Measurements from ENCODE around the gene ABCF1. TPM values are rescaled to one million over a fixed set of nuclear protein-coding genes. Genes with fewer than 3 reads are reported as not detected.
"Not testable (repeated sequence)": the region's sequence is repeated elsewhere in the genome, so short reads cannot be mapped to it uniquely, and the experiment has no call there.

Gene ABCF1
- total RNA-seq, 4 donors from 2014 or later: 39.0 to 60.8 (median 51.4) TPM

DNA sequence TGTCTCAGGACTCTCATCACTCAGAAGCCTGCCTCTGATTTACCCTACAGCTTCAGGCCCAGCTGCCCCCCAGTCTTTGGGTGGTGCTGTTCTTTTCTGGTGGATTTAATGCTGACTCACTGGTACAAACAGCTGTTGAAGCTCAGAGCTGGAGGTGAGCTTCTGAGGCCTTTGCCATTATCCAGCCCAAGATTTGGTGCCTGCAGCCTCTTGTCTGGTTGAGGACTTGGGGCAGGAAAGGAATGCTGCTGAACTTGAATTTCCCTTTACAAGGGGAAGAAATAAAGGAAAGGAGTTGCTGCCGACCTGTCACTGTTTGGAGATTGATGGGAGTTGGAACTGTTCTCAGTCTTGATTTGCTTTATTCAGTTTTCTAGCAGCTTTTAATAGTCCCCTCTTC is 19.8 kb downstream of the ABCF1 start:
- H3K27me3 ChIP-seq: no peaks in the 10 kb centered on the region
- peak overlapping the region; percentile 20 to 58 (median 47) for H3K27ac ChIP-seq (replicated peaks in 1 of 4)
- DNase-seq (ENCODE audit: extremely low spot score): no peak
- H3K4me1 ChIP-seq: peaks cover 0 to 12% (median 7%) of the 10 kb centered on the region in 4 donors
- TF ChIP-seq POLR2A (IDR thresholded peaks at IDR 0.05; ENCODE audit: low read depth): no peak
- TF ChIP-seq POLR2AphosphoS5 (IDR thresholded peaks at IDR 0.05): no peak
- TF ChIP-seq, protein P1, sequence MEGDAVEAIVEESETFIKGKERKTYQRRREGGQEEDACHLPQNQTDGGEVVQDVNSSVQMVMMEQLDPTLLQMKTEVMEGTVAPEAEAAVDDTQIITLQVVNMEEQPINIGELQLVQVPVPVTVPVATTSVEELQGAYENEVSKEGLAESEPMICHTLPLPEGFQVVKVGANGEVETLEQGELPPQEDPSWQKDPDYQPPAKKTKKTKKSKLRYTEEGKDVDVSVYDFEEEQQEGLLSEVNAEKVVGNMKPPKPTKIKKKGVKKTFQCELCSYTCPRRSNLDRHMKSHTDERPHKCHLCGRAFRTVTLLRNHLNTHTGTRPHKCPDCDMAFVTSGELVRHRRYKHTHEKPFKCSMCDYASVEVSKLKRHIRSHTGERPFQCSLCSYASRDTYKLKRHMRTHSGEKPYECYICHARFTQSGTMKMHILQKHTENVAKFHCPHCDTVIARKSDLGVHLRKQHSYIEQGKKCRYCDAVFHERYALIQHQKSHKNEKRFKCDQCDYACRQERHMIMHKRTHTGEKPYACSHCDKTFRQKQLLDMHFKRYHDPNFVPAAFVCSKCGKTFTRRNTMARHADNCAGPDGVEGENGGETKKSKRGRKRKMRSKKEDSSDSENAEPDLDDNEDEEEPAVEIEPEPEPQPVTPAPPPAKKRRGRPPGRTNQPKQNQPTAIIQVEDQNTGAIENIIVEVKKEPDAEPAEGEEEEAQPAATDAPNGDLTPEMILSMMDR (IDR thresholded peaks at IDR 0.05): no peak
- no peak for TF ChIP-seq EP300 (IDR thresholded peaks at IDR 0.05)
- no peak overlapping the region for H3K4me3 ChIP-seq
- H3K36me3 ChIP-seq: peaks cover 72 to 90% (median 84%) of the 10 kb centered on the region in 4 donors
- H3K9me3 ChIP-seq: no peaks in the 10 kb centered on the region
- intact Hi-C loops (cut with DNase I): no loop called here
- WGBS: 46% methylated on average over 1 of the region's 1 CpG

DNA sequence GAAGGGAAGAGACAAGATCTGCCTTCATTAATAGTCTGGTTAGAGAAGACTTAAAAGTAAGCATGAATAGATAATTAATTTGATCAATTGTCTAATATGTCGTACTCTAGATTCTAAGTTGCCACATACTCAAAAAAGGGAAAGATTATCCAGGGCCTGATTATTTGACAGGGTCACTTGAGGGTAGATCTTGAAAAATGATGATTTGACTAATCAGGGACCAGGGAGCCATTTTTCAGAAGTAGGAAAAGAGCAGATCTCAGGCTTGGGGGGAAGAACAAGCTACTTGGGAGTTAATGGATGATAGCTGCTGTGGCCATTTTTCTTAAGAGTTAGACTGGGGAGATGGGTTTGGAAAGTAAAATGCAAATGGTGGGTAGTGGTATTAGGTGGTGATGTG is 21.0 kb downstream of the ABCF1 start:
- no peak overlapping the region for H3K4me3 ChIP-seq
- intact Hi-C loops (cut with DNase I): no loop called here
- no peak for DNase-seq (ENCODE audit: extremely low spot score)
- H3K27me3 ChIP-seq: no peaks in the 10 kb centered on the region
- H3K27ac ChIP-seq (replicated peaks in 1 of 4): no peak overlapping the region
- peaks cover 0 to 13% (median 7%) of the 10 kb centered on the region in 4 donors for H3K4me1 ChIP-seq
- H3K36me3 ChIP-seq: peaks cover 59 to 87% (median 71%) of the 10 kb centered on the region in 4 donors
- H3K9me3 ChIP-seq: no peaks in the 10 kb centered on the region
- TF ChIP-seq POLR2A (IDR thresholded peaks at IDR 0.05; ENCODE audit: low read depth) (no peak), EP300 (IDR thresholded peaks at IDR 0.05) (no peak)
- 96% methylated on average over 1 of the region's 1 CpG for WGBS

DNA sequence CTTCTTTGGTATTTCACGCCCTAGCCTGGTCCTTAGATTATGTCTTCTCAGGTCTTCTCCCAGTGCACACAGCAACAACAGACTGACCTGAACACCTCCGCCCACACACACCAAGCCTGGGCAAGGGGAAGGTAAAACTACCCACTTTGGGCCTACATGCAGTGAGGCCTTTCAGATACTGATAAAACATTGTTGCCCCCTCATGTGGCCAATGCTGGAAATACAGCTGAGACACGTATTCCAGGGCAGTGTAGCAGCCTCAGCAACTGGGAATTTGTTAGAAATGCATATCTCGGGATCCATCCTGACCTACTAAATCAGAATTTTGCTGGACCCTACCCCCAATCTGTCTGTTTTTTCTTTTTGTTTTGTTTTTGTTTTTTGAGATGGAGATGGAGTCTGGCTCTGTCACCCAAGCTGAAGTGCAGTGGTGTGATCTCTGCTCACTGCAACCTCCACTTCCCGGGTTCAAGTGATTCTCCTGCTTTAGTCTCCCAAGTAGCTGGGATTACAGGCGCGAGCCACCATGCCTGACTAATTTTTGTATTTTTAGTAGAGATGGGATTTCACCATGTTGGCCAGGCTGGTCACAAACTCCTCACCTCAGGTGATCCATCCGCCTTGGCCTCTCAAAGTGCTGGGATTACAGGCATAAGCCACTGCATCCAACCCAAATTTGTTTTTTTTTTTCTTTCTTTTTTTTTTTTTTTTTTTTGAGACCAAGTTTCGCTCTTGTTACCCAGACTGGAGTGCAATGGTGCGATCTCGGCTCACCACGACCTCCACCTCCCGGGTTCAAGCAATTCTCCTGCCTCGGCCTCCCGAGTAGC is 26.3 kb downstream of the ABCF1 start:
- peaks cover 38 to 59% (median 44%) of the 10 kb centered on the region in 4 donors for H3K36me3 ChIP-seq

DNA sequence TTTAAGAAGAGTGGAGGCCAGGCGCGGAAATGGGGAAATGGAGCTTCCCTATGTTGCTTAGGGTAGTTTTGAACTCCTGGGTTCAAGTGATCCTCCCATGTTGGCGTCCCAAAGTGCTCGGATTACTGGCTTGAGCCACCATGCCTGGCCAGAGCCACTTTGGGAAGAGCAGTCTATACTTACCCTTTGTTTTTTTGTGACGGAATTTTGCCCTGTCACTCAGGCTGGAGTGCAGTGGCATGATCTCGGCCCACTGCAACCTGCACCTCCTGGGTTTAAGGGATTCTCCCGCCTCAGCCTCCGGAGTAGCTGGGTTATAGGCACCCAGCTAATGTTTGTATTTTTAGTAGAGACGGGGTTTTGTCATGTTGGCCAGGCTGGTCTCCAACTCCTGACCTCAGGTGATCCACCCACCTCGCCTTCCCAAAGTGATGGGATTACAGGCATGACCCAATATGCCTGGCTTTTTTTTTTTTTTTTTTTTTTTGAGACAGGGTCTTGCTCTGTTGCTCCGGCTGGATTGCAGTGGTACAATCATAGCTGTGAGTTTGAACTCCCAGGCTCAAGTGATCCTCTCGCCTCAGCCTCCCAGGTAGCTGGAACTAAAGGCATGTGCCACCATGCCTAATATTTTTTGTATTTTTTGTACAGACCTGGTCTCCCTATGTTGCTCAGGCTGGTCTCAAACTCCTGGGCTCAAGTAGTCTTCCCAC is 27.8 kb downstream of the ABCF1 start:
- Histone ChIP-seq H3K4me1 (peaks cover 0 to 10% (median 2%) of the 10 kb centered on the region in 4 donors), H3K9me3 (no peaks in the 10 kb centered on the region), H3K27ac (replicated peaks in 1 of 4) (no peak overlapping the region), H3K36me3 (peaks cover 44 to 60% (median 49%) of the 10 kb centered on the region in 4 donors), H3K4me3 (no peak overlapping the region), H3K27me3 (no peaks in the 10 kb centered on the region)
- intact Hi-C loops (cut with DNase I): loop anchor here (5.0 kb wide), 2 partner anchors 57 to 117 kb away; no protein-coding TSS in a partner anchor
- TF ChIP-seq EP300 (IDR thresholded peaks at IDR 0.05): no peak
- TF ChIP-seq POLR2A (IDR thresholded peaks at IDR 0.05; ENCODE audit: low read depth): no peak
- DNase-seq (ENCODE audit: extremely low spot score): no peak
- 71% methylated on average over 12 of the region's 12 CpGs for WGBS

More for the DNA sequence above, 26.3 kb downstream of the ABCF1 start:
- not testable (repeated sequence) for H3K27me3 ChIP-seq; H3K4me3 ChIP-seq; H3K9me3 ChIP-seq; H3K4me1 ChIP-seq; H3K27ac ChIP-seq (replicated peaks in 1 of 4)
- intact Hi-C loops (cut with DNase I): loop anchor here (5.0 kb wide), 2 partner anchors 55 to 115 kb away; no protein-coding TSS in a partner anchor
- peak in 1 of 2 donors; percentile 43 for TF ChIP-seq POLR2AphosphoS5 (IDR thresholded peaks at IDR 0.05)
- TF ChIP-seq, protein P1 (IDR thresholded peaks at IDR 0.05): peak; percentile 68 to 83 (median 83)
- DNase-seq (ENCODE audit: extremely low spot score): peak; percentile 94
- WGBS: 74% methylated on average over 15 of the region's 15 CpGs

DNA sequence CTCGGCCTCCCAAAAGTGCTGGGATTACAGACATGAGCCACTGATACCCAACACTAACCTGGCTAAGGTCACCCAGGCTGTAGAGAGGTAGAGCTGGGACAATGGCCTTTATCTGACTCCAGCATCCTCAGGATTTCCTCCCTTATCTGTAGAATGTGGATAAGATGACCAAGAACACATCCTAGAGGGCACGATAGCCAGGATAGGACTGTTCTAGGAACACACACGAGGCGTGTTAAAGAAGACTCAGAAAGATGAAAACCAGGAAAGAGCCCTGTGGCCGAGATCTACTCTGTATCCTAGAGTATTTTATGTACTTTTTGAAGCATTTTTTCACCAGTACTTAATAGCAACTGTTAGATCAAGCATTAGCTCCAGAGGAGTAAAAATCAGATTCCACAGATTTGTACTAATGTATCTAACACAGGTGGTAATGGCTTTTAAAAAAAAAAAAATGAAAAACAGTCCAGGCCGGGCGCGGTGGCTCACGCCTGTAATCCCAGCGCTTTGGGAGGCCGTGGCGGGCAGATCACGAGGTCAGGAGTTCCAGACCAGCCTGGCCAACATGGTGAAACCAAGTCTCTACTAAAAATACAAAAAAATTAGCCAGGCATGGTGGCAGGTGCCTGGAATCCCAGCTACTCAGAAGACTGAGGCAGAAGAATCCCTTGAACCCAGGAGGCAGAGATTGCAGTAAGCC is 28.5 kb downstream of the ABCF1 start:
- Histone ChIP-seq H3K4me1 (peaks cover 0 to 10% (median 2%) of the 10 kb centered on the region in 4 donors), H3K27me3 (no peaks in the 10 kb centered on the region), H3K27ac (replicated peaks in 1 of 4) (no peak overlapping the region), H3K36me3 (peaks cover 44 to 60% (median 49%) of the 10 kb centered on the region in 4 donors), H3K4me3 (no peak overlapping the region), H3K9me3 (no peaks in the 10 kb centered on the region)
- WGBS: 78% methylated on average over 13 of the region's 13 CpGs
- intact Hi-C loops (cut with DNase I): loop anchor here (5.0 kb wide), 2 partner anchors 57 to 117 kb away; no protein-coding TSS in a partner anchor
- TF ChIP-seq, protein P1 (IDR thresholded peaks at IDR 0.05): no peak
- TF ChIP-seq EP300 (IDR thresholded peaks at IDR 0.05) (no peak), POLR2AphosphoS5 (IDR thresholded peaks at IDR 0.05) (no peak), POLR2A (IDR thresholded peaks at IDR 0.05; ENCODE audit: low read depth) (no peak)
- DNase-seq (ENCODE audit: extremely low spot score): no peak

Measured in esophagus muscularis mucosa (tissue), 4 donors.